Measurements from ENCODE around the gene ANGPTL7. TPM values are rescaled to one million over a fixed set of nuclear protein-coding genes. Genes with fewer than 3 reads are reported as not detected.
A peak's percentile ranks its signal among the peaks of the same experiment; 100 is the strongest.

The ANGPTL7 gene
- total RNA-seq, 6 donors from 2014 or later = 0.17 to 4.6 (median 1.3) TPM; not detected in 1

DNA sequence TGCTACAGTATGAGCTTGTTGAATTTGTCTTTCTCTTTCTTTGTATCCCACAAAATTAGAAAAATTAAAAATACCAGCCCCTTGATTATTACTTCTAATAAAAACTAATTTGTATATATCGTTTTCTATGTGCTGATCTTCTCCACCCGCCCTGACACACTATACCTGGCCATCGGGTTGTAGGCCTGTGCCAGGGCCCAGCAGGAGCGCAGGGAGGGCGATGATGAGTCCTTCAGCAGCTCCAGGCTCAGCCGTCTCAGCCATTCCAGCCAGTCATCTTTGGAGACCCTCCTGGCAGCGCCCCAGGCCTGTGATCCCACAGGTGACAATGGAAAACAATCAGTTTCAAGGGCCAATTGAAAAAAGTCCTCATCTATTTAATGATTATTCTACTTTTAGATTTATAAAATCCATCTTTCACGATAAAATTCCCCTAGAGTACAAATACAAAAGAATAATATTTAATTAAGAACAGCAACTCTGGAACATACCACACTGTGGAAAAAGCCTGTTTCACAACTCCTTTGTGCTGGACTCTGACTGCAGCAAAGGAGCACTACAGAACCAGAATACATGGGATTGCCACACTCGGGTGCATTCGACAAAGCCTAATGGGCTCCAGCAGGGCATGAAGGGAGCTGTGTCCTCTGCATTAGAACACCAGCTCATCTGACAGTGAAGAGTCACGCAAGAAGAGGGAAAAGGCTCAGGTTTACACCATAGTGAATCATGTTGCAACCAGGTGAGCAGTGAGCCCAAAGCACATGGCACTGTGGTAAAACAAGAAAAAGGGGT, 15.4 kb downstream of the ANGPTL7 start:
- TF ChIP-seq EP300 (IDR thresholded peaks at IDR 0.05) (no peak), POLR2AphosphoS5 (IDR thresholded peaks at IDR 0.05) (no peak), POLR2A (IDR thresholded peaks at IDR 0.05) (no peak)
- TF ChIP-seq, protein P1, sequence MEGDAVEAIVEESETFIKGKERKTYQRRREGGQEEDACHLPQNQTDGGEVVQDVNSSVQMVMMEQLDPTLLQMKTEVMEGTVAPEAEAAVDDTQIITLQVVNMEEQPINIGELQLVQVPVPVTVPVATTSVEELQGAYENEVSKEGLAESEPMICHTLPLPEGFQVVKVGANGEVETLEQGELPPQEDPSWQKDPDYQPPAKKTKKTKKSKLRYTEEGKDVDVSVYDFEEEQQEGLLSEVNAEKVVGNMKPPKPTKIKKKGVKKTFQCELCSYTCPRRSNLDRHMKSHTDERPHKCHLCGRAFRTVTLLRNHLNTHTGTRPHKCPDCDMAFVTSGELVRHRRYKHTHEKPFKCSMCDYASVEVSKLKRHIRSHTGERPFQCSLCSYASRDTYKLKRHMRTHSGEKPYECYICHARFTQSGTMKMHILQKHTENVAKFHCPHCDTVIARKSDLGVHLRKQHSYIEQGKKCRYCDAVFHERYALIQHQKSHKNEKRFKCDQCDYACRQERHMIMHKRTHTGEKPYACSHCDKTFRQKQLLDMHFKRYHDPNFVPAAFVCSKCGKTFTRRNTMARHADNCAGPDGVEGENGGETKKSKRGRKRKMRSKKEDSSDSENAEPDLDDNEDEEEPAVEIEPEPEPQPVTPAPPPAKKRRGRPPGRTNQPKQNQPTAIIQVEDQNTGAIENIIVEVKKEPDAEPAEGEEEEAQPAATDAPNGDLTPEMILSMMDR (IDR thresholded peaks at IDR 0.05) = no peak
- Histone ChIP-seq H3K4me1 (no peaks in the 10 kb centered on the region), H3K27ac (no peak overlapping the region), H3K27me3 (no peaks in the 10 kb centered on the region), H3K4me3 (no peak overlapping the region), H3K9me3 (no peaks in the 10 kb centered on the region), H3K36me3 (peaks cover 10 to 94% (median 64%) of the 10 kb centered on the region in 4 donors)
- 91 to 95% methylated on average over 11 of the region's 11 CpGs for WGBS, 2 donors
- ATAC-seq (ENCODE audit: low FRiP score in 2 of 2) (no peak), DNase-seq (no peak)

- no peak overlapping the region for H3K4me3 ChIP-seq
- ATAC-seq (ENCODE audit: low FRiP score in 2 of 2) (no peak), DNase-seq (no peak)
- no peaks in the 10 kb centered on the region for H3K4me1 ChIP-seq
- H3K27me3 ChIP-seq = no peaks in the 10 kb centered on the region
- TF ChIP-seq, protein P1 (IDR thresholded peaks at IDR 0.05) = no peak
- TF ChIP-seq POLR2A (IDR thresholded peaks at IDR 0.05) (no peak), EP300 (IDR thresholded peaks at IDR 0.05) (no peak), POLR2AphosphoS5 (IDR thresholded peaks at IDR 0.05) (no peak)
- H3K27ac ChIP-seq = no peak overlapping the region
- no peaks in the 10 kb centered on the region for H3K9me3 ChIP-seq
- H3K36me3 ChIP-seq = peaks cover 23 to 98% (median 79%) of the 10 kb centered on the region in 4 donors
- 83 to 86% methylated on average over 6 of the region's 6 CpGs for WGBS, 2 donors
These were observed 18.9 kb downstream of the ANGPTL7 start for GRCh38 chr1:11207898-11208611.

DNA sequence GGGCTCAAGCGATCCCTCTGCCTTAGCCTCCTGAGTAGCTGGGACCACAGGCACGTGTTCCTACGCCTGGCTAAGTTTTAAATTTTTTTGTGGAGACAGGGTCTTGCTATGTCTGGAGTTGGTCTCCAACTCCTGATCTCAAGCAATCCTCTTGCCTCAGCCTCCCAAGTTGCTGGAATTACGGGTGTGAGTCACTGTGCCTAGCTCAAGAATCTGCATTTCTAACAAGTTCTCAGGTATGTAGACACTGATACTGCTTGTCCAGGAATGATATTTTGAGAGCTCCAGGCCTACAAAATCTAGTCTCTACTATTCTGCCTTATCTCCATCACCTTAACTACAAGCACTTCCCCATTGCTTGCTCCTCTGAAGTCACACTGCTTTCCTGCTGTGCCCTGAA, 22.3 kb downstream of the ANGPTL7 start:
- ATAC-seq (ENCODE audit: low FRiP score in 2 of 2) = no peak
- Histone ChIP-seq H3K9me3 (no peaks in the 10 kb centered on the region), H3K4me3 (no peak overlapping the region), H3K4me1 (no peaks in the 10 kb centered on the region), H3K36me3 (peaks cover 38 to 98% (median 76%) of the 10 kb centered on the region in 4 donors), H3K27me3 (no peaks in the 10 kb centered on the region), H3K27ac (no peak overlapping the region)
- DNase-seq = no peak
- 94 to 95% methylated on average over 4 of the region's 4 CpGs for WGBS, 2 donors
- TF ChIP-seq POLR2A (IDR thresholded peaks at IDR 0.05) = no peak
- TF ChIP-seq, protein P1 (IDR thresholded peaks at IDR 0.05) = no peak
- TF ChIP-seq POLR2AphosphoS5 (IDR thresholded peaks at IDR 0.05) = no peak
- TF ChIP-seq EP300 (IDR thresholded peaks at IDR 0.05) = no peak

DNA sequence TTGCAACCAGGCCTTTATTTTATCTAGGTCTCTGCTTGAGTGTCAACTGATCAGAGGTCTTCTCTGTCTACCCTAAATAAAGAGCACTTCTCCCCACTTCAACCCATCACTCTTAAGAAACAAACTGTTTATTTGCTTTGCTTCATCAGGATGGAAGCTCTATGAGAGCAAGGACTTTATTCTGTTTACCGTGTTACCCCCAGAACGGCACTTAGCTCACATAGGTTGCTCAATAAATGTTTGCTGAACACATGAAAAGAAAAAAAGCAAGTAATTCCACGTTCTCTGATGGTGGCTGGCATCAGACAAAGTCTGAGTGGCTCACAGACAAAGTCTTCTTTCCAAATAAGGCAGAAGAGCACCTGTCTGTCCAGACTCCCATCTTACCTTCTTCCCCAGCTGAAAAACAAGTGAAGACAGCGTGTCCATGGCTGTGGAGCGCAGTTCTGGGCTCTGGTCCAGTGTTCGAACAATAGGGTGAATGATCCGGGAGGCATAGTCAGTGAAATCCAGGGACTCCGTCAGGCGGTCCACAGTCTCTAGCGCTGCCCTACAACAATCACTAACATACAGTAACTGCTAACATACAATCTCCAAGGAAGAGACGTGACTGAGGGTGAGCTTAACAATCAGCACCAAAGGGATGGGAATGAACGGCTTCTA, 22.9 kb downstream of the ANGPTL7 start:
- H3K36me3 ChIP-seq = peaks cover 38 to 100% (median 77%) of the 10 kb centered on the region in 4 donors
- 90 to 91% methylated on average over 12 of the region's 12 CpGs for WGBS, 2 donors
- H3K27ac ChIP-seq = no peak overlapping the region
- H3K4me3 ChIP-seq = no peak overlapping the region
- H3K9me3 ChIP-seq = no peaks in the 10 kb centered on the region
- no peak for DNase-seq
- no peaks in the 10 kb centered on the region for H3K4me1 ChIP-seq
- TF ChIP-seq POLR2A (IDR thresholded peaks at IDR 0.05) (no peak), POLR2AphosphoS5 (IDR thresholded peaks at IDR 0.05) (no peak), EP300 (IDR thresholded peaks at IDR 0.05) (no peak)
- TF ChIP-seq, protein P1 (IDR thresholded peaks at IDR 0.05) = no peak
- no peaks in the 10 kb centered on the region for H3K27me3 ChIP-seq
- peak in 1 of 2 donors; percentile 37 for ATAC-seq (ENCODE audit: low FRiP score in 2 of 2)
